Choroid plexus epithelial cell (primary cell): ENCODE data around the gene GCG.

ENCODE experiments used
- DNase-seq: peaks from one replicate; pipeline ENCODE4 v3.0.0-alpha.2; 2010; ENCODE audit warnings: low read depth
- H3K4me3 ChIP-seq: 2 replicates; pipeline ENCODE4 v1.5.1; 2011; ENCODE audit warnings: low read depth, mild to moderate bottlenecking, control low read depth, low read length, moderate library complexity
- TF ChIP-seq, protein P1 (sequence below): conservative IDR thresholded peaks from 2 replicates; pipeline ENCODE4 v1.5.1; 2011; ENCODE audit warnings: low read depth, mild to moderate bottlenecking, control low read depth, inconsistent platforms, low read length, moderate library complexity

Gene GCG

DNA sequence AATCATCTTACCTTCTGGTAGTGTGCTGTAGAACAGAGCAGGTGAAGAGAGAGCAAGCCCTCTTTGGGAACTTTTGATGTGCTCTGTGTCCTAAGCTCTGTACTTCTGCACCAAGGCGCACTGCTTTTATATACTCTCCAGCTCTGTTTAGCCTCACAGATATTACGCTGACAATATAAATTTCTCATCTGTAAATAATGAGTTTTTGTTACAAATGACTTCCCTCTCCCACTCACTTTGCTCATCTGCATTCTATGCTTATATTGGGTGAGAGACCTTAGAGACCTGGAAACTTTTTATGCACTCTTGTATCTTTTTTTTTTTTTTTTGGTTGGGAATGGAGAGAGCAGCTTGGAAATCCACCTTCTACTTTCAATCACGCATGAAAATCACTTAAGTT, at the start of gene GCG:
Gene GCG (minus strand): TSS at position 101 of the 400 bp plus-strand sequence. CDS start 3,069 bp downstream, outside the sequence.
- TF ChIP-seq, protein P1, sequence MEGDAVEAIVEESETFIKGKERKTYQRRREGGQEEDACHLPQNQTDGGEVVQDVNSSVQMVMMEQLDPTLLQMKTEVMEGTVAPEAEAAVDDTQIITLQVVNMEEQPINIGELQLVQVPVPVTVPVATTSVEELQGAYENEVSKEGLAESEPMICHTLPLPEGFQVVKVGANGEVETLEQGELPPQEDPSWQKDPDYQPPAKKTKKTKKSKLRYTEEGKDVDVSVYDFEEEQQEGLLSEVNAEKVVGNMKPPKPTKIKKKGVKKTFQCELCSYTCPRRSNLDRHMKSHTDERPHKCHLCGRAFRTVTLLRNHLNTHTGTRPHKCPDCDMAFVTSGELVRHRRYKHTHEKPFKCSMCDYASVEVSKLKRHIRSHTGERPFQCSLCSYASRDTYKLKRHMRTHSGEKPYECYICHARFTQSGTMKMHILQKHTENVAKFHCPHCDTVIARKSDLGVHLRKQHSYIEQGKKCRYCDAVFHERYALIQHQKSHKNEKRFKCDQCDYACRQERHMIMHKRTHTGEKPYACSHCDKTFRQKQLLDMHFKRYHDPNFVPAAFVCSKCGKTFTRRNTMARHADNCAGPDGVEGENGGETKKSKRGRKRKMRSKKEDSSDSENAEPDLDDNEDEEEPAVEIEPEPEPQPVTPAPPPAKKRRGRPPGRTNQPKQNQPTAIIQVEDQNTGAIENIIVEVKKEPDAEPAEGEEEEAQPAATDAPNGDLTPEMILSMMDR, result no peak
- H3K4me3 ChIP-seq, result no peak within 1 kb of the TSS
- DNase-seq, result no peak

GRCh38 chr2:162200636-162201035, 48.6 kb upstream of the GCG start:
- TF ChIP-seq, protein P1, result no peak
- no peak for DNase-seq
- no peak overlapping the region for H3K4me3 ChIP-seq

GRCh38 chr2:162199913-162200312, 47.9 kb upstream of the GCG start:
- TF ChIP-seq, protein P1, result no peak
- H3K4me3 ChIP-seq, result no peak overlapping the region
- DNase-seq, result no peak

DNA sequence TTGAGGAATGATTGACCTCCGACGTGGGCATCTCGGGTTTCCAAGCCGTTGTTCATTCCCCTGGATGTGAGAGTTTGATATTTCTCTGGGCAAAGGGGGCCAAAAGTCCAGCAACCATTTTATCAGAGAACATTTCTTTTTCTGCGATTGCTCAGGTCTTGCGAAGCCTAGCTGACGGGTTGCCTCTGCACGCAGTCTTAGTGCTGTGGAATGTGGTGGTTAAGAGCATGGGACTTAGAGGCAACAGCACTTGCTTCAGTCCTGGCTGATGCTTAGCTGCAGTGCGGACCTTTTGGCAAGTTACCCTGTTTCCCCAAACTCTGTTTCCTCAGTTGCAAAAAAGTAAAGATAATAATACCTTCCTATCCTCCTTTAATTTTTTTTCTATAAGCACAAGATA, 46.2 kb upstream of the GCG start:
- DNase-seq, result peak; percentile 86
- TF ChIP-seq, protein P1, result no peak
- H3K4me3 ChIP-seq, result no peak overlapping the region

- peak; percentile 77 for DNase-seq
- H3K4me3 ChIP-seq, result no peak overlapping the region
- TF ChIP-seq, protein P1, result no peak
Measured at GRCh38 chr2:162197069-162197825, 45.2 kb upstream of the GCG start.

DNA sequence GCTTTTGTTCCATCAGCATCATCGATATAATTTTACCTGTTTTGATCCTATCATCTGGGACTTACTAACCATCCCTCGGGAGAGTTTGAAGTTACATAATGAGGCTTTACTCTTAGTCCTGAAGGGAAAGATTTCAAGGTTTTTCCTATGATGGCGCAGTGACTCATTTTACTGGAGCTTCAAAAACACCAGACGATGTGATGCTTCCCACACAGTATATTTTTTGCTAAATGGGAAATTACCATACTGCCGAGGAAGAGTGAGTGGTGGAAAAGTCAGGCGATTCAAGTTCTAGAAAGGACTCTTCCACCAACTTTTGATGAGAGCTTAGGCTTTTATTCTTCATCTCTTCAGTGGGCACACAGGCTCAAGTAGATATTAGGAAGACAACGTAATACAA, 44.6 kb upstream of the GCG start:
- no peak overlapping the region for H3K4me3 ChIP-seq
- TF ChIP-seq, protein P1, result no peak
- peak; percentile 59 for DNase-seq

GRCh38 chr2:162188451-162188850, 36.4 kb upstream of the GCG start:
- no peak overlapping the region for H3K4me3 ChIP-seq
- TF ChIP-seq, protein P1, result no peak
- no peak for DNase-seq
